Mesothelial cell of epicardium (in vitro differentiated cells): ENCODE results near the gene CDC34. TPM values are rescaled to one million over a fixed set of nuclear protein-coding genes. Genes with fewer than 3 reads are reported as not detected.
A peak's percentile ranks its signal among the peaks of the same experiment; 100 is the strongest.
"Not testable (repeated sequence)": the region's sequence is repeated elsewhere in the genome, so short reads cannot be mapped to it uniquely, and the experiment has no call there.

Experiments used
- DNase-seq, 2 experiments: peaks; one replicate each; pipeline ENCODE4 v3.0.0; 2021; ENCODE audit warnings: low spot score in 2 of 2; ENCODE audit not compliant: unreplicated experiment in 2 of 2
- H3K27ac Mint-ChIP-seq: 2 replicates; pipeline ENCODE4 v1.8.0; 2021; ENCODE audit warnings: mixed read lengths
- H3K27me3 Mint-ChIP-seq: 2 replicates; pipeline ENCODE4 v1.8.0; 2021; ENCODE audit warnings: low read depth, mixed read lengths
- H3K36me3 Mint-ChIP-seq: 2 replicates; pipeline ENCODE4 v1.8.0; 2021; ENCODE audit warnings: mixed read lengths
- H3K4me1 Mint-ChIP-seq: 2 replicates; pipeline ENCODE4 v1.8.0; 2021; ENCODE audit warnings: mixed read lengths
- H3K4me3 Mint-ChIP-seq: 2 replicates; pipeline ENCODE4 v1.8.0; 2021; ENCODE audit warnings: mild to moderate bottlenecking, moderate library complexity, mixed read lengths
- H3K9me3 Mint-ChIP-seq: 2 replicates; pipeline ENCODE4 v1.8.0; 2021; ENCODE audit warnings: mixed read lengths
- CTCF ChIP-seq: fragments of 200-600 bp; sonication (generic); IDR thresholded peaks from one replicate; pipeline ENCODE4 v1.5.0; 2021; ENCODE audit warnings: antibody characterized with exemption; ENCODE audit not compliant: unreplicated experiment
- total RNA-seq: library from RNA; stranded (reverse); gene quantifications from 3 replicates; pipeline ENCODE4 v1.2.1, GENCODE V29; 2021

The CDC34 gene
- total RNA-seq, 1 donor from 2014 or later: 106 TPM

GRCh38 chr19:583198-583967 is 51.8 kb downstream of the CDC34 start:
- H3K9me3 Mint-ChIP-seq: no peaks in the 10 kb centered on the region
- DNase-seq: no peak
- no peak for TF ChIP-seq CTCF
- H3K27me3 Mint-ChIP-seq: peaks cover 20% of the 10 kb centered on the region
- peaks cover 1% of the 10 kb centered on the region for H3K4me1 Mint-ChIP-seq
- no peak overlapping the region for H3K27ac Mint-ChIP-seq
- no peak overlapping the region for H3K4me3 Mint-ChIP-seq
- H3K36me3 Mint-ChIP-seq: no peaks in the 10 kb centered on the region

GRCh38 chr19:583968-584239 is 52.3 kb downstream of the CDC34 start:
- H3K9me3 Mint-ChIP-seq: no peaks in the 10 kb centered on the region
- H3K36me3 Mint-ChIP-seq: no peaks in the 10 kb centered on the region
- no peak for DNase-seq
- H3K4me3 Mint-ChIP-seq: no peak overlapping the region
- no peak for TF ChIP-seq CTCF
- peaks cover 25% of the 10 kb centered on the region for H3K27me3 Mint-ChIP-seq
- no peak overlapping the region for H3K27ac Mint-ChIP-seq
- H3K4me1 Mint-ChIP-seq: peaks cover 1% of the 10 kb centered on the region

DNA sequence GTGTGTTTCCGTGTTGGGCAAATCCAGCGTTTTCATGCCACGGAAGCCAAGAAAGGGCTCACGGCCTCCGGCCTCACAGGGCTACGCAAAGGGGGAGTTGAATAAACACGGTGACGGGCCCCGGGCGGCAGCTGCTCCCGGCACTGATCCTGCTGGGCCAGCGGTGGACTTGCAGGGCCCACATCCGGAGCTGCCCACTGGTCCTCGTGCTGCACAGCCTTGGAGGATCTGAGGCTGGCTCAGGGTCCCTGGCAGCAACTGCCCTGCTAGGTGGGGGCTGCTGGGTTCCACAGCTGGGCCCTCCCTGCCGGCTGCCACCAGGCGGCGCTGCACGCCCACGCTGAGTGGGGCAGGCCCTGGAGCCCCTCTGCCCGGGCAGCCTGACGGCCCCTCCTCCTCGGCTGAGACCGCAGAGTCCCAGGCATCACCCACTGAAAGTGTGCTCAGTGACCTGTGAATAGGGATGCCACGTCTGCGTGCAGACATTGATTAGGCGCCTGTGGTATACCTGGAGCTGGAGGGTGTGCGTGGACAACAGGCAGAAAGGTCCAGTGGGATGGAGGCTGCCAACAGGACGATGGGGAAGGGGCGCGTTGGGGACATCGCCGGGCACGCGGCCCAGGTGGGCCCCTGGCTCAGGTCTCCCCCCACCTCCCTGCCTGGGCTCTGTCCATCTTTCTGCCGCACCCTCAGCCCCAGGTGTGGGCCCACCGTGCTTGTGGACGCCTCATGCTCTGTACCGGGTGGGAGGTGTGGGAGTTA is 52.9 kb downstream of the CDC34 start:
- no peak overlapping the region for H3K4me3 Mint-ChIP-seq

GRCh38 chr19:585146-585545 is 53.6 kb downstream of the CDC34 start:
- not testable (repeated sequence) for DNase-seq, H3K4me3 Mint-ChIP-seq, H3K36me3 Mint-ChIP-seq, H3K9me3 Mint-ChIP-seq, H3K27ac Mint-ChIP-seq, H3K4me1 Mint-ChIP-seq
- H3K27me3 Mint-ChIP-seq: peaks cover 29% of the 10 kb centered on the region

More for the DNA sequence above, 52.9 kb downstream of the CDC34 start:
- Mint-ChIP-seq H3K27ac (no peak overlapping the region), H3K9me3 (no peaks in the 10 kb centered on the region), H3K27me3 (peaks cover 29% of the 10 kb centered on the region), H3K4me1 (peaks cover 4% of the 10 kb centered on the region), H3K36me3 (no peaks in the 10 kb centered on the region)
- TF ChIP-seq CTCF: peak; percentile 85
- peak; percentile 63 to 80 for DNase-seq

DNA sequence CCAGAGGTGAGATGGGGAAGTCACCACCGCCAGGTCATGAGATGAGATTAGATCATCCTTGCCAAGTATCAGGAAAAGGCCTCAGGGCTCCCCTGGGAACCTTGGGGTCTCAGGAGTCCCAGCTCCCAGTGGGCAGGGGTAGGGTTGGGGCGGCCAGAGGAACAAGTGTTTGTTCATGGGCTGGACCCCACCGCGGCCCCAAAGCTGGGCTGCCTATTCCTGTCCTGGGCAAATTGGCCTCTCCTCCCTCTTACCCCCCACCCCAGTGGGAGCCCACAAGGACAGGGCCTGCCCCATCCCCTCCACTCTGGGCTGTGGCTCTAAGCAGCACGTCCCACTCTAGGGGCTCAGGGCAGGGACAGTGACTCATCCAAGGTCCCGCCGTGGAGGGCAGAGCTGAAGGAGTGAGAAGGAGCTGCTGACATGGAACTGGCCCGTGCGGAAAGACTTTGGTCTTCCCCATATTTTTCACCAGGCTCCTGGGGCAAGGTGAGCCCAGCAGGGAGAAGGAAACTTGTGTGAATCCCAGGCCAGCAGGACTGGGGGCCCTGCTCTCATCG is 54.1 kb downstream of the CDC34 start:
- Mint-ChIP-seq H3K27me3 (peaks cover 31% of the 10 kb centered on the region), H3K36me3 (no peaks in the 10 kb centered on the region), H3K4me3 (no peak overlapping the region), H3K4me1 (peaks cover 4% of the 10 kb centered on the region), H3K27ac (no peak overlapping the region), H3K9me3 (no peaks in the 10 kb centered on the region)
- DNase-seq: no peak
- TF ChIP-seq CTCF: no peak
